BE2C (cell line): ENCODE data around the gene FARP1.

ENCODE experiments used
- DNase-seq: peaks from one replicate; pipeline ENCODE4 v3.0.0-alpha.2; 2020
- H3K27me3 ChIP-seq: fragments of 250-450 bp; sonication (Bioruptor Pico); 2 replicates; pipeline ENCODE4 v1.5.1; 2020; ENCODE audit warnings: mild to moderate bottlenecking
- H3K36me3 ChIP-seq: fragments of 250-450 bp; sonication (Bioruptor Pico); 2 replicates; pipeline ENCODE4 v1.5.1; 2020; ENCODE audit warnings: mild to moderate bottlenecking
- H3K4me1 ChIP-seq: fragments of 250-450 bp; sonication (Bioruptor Pico); 2 replicates; pipeline ENCODE4 v1.5.1; 2020
- H3K4me3 ChIP-seq: 2 replicates; pipeline ENCODE4 v1.5.1; 2011; ENCODE audit warnings: low read depth, low read length
- H3K9me3 ChIP-seq: fragments of 250-450 bp; sonication (Bioruptor Pico); 2 replicates; pipeline ENCODE4 v1.5.1; 2020
- CTCF ChIP-seq: IDR thresholded peaks from 2 replicates; pipeline ENCODE4 v1.5.1; 2012; ENCODE audit warnings: mild to moderate bottlenecking, low read depth, low read length

Gene FARP1

DNA sequence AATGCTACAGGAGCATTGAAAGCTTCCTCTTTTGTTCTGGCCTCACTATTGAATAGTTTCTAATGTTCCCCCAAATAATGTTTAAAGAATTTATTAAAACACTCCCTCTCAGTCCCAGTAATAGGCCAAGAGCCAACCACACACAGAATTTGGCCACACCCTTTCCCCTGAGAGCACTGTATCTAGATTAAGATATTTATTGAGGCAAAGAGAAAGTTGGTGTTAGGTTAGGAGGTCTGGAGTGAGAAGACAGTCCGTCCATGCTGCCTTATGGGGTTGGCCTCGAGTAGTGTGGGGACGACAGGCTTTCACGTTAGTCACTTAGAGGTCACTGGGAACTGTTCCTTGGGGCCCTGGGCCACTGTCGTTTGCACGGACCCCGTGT lies 157.1 kb downstream of the FARP1 start:
- no peak overlapping the region for H3K4me3 ChIP-seq
- H3K9me3 ChIP-seq, result no peaks in the 10 kb centered on the region
- H3K27me3 ChIP-seq, result no peaks in the 10 kb centered on the region
- H3K4me1 ChIP-seq, result peaks cover 32% of the 10 kb centered on the region
- H3K36me3 ChIP-seq, result no peaks in the 10 kb centered on the region
- no peak for TF ChIP-seq CTCF
- DNase-seq, result no peak

- TF ChIP-seq CTCF, result no peak
- H3K4me3 ChIP-seq, result no peak overlapping the region
- no peaks in the 10 kb centered on the region for H3K9me3 ChIP-seq
- no peak for DNase-seq
- no peaks in the 10 kb centered on the region for H3K36me3 ChIP-seq
- peaks cover 32% of the 10 kb centered on the region for H3K4me1 ChIP-seq
- no peaks in the 10 kb centered on the region for H3K27me3 ChIP-seq
These were observed 158.2 kb downstream of the FARP1 start for GRCh38 chr13:98300956-98301641.

GRCh38 chr13:98301721-98302120 lies 158.8 kb downstream of the FARP1 start:
- no peak for TF ChIP-seq CTCF
- Histone ChIP-seq H3K9me3 (no peaks in the 10 kb centered on the region), H3K4me1 (peaks cover 32% of the 10 kb centered on the region), H3K27me3 (no peaks in the 10 kb centered on the region), H3K36me3 (no peaks in the 10 kb centered on the region), H3K4me3 (no peak overlapping the region)
- DNase-seq, result no peak

- no peak for TF ChIP-seq CTCF
- no peak overlapping the region for H3K4me3 ChIP-seq
- no peak for DNase-seq
- no peaks in the 10 kb centered on the region for H3K9me3 ChIP-seq
- H3K4me1 ChIP-seq, result peaks cover 16% of the 10 kb centered on the region
- no peaks in the 10 kb centered on the region for H3K36me3 ChIP-seq
- no peaks in the 10 kb centered on the region for H3K27me3 ChIP-seq
These were observed 161.0 kb downstream of the FARP1 start for GRCh38 chr13:98303858-98304257.

DNA sequence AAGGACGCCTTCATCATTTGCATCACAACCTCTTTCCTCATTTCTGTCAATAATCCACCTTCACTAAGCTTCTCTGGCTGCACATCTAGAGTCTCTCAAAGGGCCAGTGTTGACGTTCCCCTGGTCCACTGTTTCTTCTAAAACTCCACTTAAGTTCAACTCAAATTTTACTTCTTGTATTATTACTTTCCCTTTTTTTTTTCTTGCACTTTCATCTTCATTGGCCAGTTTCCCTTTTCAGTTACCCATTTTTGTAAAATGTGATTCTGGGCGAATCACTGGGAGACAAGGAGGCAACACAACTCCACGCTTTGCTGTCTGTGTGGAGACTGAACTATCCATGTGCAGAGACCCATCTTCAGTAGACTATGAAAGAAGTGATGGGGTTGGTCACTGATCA lies 162.8 kb downstream of the FARP1 start:
- Histone ChIP-seq H3K4me3 (no peak overlapping the region), H3K9me3 (no peaks in the 10 kb centered on the region), H3K4me1 (peaks cover 16% of the 10 kb centered on the region), H3K27me3 (no peaks in the 10 kb centered on the region), H3K36me3 (no peaks in the 10 kb centered on the region)
- no peak for TF ChIP-seq CTCF
- DNase-seq, result no peak

DNA sequence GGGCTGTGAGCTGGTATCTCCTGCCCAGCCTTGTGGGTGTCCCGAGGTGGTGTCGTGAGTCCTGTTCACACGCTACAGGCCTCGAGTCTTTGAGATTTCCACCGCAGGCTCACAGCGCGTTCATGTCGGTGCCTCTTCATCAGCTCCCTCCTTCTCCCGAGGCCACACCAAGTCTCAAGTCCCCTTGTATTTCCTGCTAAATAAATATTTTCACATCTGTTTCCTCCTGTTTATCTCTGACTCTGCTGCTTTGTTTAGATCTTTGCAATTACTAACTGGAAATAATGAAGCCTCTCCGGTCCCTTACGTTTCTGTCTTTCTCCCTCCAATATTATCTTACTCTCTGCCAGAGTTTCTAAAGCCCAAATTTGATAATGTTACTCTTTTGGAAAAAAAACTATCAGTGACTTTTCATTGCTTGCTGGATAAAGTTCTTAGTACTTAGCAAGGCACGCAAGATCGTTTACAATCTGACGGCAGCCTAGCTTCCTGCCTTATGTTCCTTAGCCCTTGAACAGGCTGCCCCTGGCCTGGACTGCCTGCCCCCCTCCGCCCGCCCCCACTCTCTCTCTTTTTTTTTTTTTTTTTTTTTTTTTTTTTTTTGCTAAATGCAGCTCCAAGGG lies 164.7 kb downstream of the FARP1 start:
- no peaks in the 10 kb centered on the region for H3K27me3 ChIP-seq
- H3K36me3 ChIP-seq, result no peaks in the 10 kb centered on the region
- no peak overlapping the region for H3K4me3 ChIP-seq
- no peaks in the 10 kb centered on the region for H3K9me3 ChIP-seq
- no peak for TF ChIP-seq CTCF
- H3K4me1 ChIP-seq, result peaks cover 15% of the 10 kb centered on the region
- no peak for DNase-seq
